ENCODE results near the gene SLC4A3. TPM values are rescaled to one million over a fixed set of nuclear protein-coding genes. Genes with fewer than 3 reads are reported as not detected.

The SLC4A3 gene
- total and polyA plus RNA-seq, 2 of the 8 experiments (the other 6 are each of a cell fraction or from before 2014, with no cell fraction given) = 4.8 to 7.4 TPM

- no peaks in the 10 kb centered on the region for H3K79me2 ChIP-seq (ENCODE audit: control insufficient read depth in 1 of 2, insufficient read depth in 2 of 2, low read length in 2 of 2)
- no peak overlapping the region for H4K8ac ChIP-seq (ENCODE audit: extremely low read depth, insufficient read depth, low read length)
- H2BK12ac ChIP-seq (ENCODE audit: low read depth, low read length) = no peak overlapping the region
- H3K4me1 ChIP-seq (replicated peaks in 1 of 4; ENCODE audit: control insufficient read depth in 3 of 4, insufficient read depth in 4 of 4, low read length in 3 of 4) = no peaks in the 10 kb centered on the region; a peak in 1 of 7 replicates
- H3K4me3 ChIP-seq (ENCODE audit: extremely low read depth in 1 of 4, insufficient read depth in 2 of 4, low read depth in 3 of 4, low read length in 4 of 4) = no peak overlapping the region
- no peak overlapping the region for H3K27ac ChIP-seq (ENCODE audit: low read depth, low read length)
- H3K4me2 ChIP-seq (ENCODE audit: insufficient read depth in 1 of 2, low read depth in 2 of 2, low read length in 2 of 2) = no peak overlapping the region
- H4K5ac ChIP-seq (ENCODE audit: insufficient read length, low read depth, low read length) = no peak overlapping the region
- no peak overlapping the region for H4K91ac ChIP-seq (replicated peaks; ENCODE audit: insufficient read length, low read length)
- no peak overlapping the region for H2AK5ac ChIP-seq (ENCODE audit: low read depth, low read length)
- H4K20me1 ChIP-seq (replicated peaks in 1 of 2; ENCODE audit: control insufficient read depth in 1 of 2, insufficient read depth in 2 of 2, low read length in 2 of 2) = peaks cover 0 to 2% of the 10 kb centered on the region in 2 experiments
- no peak overlapping the region for H2BK5ac ChIP-seq (ENCODE audit: low read depth, low read length)
- TF ChIP-seq KDM1A (IDR thresholded peaks at IDR 0.05; ENCODE audit: borderline replicate concordance, low read length) = no peak
- TF ChIP-seq EZH2 (IDR thresholded peaks at IDR 0.05; ENCODE audit: low read depth, low read length, severe bottlenecking) = no peak
- TF ChIP-seq SP2 (IDR thresholded peaks at IDR 0.05; ENCODE audit: low read length) = no peak
- no peak for TF ChIP-seq YY1 (IDR thresholded peaks at IDR 0.05; ENCODE audit: low read depth, low read length)
- no peak for TF ChIP-seq TAF1 (IDR thresholded peaks at IDR 0.05; ENCODE audit: low read depth, low read length)
- TF ChIP-seq POU5F1 (IDR thresholded peaks at IDR 0.05; ENCODE audit: low read depth, low read length) = no peak
- TF ChIP-seq HDAC2 (IDR thresholded peaks at IDR 0.05; ENCODE audit: borderline replicate concordance in 1 of 2, low read depth in 2 of 2, low read length in 2 of 2) = no peak
- TF ChIP-seq SP1 (IDR thresholded peaks at IDR 0.05; ENCODE audit: low read depth, low read length) = no peak
- no peaks in the 10 kb centered on the region for H3K27me3 ChIP-seq (replicated peaks in 1 of 4; ENCODE audit: control insufficient read depth in 3 of 4, extremely low read depth in 1 of 4, insufficient read depth in 3 of 4, low read length in 3 of 4)
- CTCF ChIA-PET (ENCODE audit: partially characterized antibody) = interaction anchor here (1.0 to 14.4 kb wide), 7 partner anchors 9 to 108 kb away, joined by 3 to 143 read pairs (median 4); partner anchors contain the start of genes CHPF and TMEM198
- DNase-seq (ENCODE audit: low read depth in 1 of 2, low spot score in 2 of 2) = no peak
- H3K36me3 ChIP-seq (ENCODE audit: control insufficient read depth in 2 of 4, insufficient read depth in 4 of 4, low read length in 3 of 4) = peaks cover 0 to 15% (median 0%) of the 10 kb centered on the region in 4 experiments; a peak in 4 of 8 replicates
- no peak overlapping the region for H2BK15ac ChIP-seq (ENCODE audit: low read length)
- no peaks in the 10 kb centered on the region for H3K79me1 ChIP-seq (ENCODE audit: low read depth, low read length)
- no peak overlapping the region for H3K56ac ChIP-seq (replicated peaks; ENCODE audit: insufficient read length, low read depth, low read length)
- H3K9me3 ChIP-seq (ENCODE audit: insufficient read depth in 2 of 2, low read depth in 1 of 2, low read length in 1 of 2) = no peaks in the 10 kb centered on the region
- H3K9ac ChIP-seq (replicated peaks in 1 of 4; ENCODE audit: extremely low read depth in 1 of 4, low read depth in 3 of 4, low read length in 3 of 4) = no peak overlapping the region
- no peak overlapping the region for H2BK120ac ChIP-seq (replicated peaks; ENCODE audit: low read depth, low read length)
- FAIRE-seq = no peak
- no peak overlapping the region for H3K4ac ChIP-seq (replicated peaks; ENCODE audit: insufficient read length, low read depth, low read length)
- H3K23ac ChIP-seq (ENCODE audit: insufficient read length) = no peak overlapping the region
- no peak overlapping the region for H3K14ac ChIP-seq (ENCODE audit: insufficient read length)
- no peak overlapping the region for H2AFZ ChIP-seq (ENCODE audit: low read length)
- no peak overlapping the region for H3K18ac ChIP-seq (ENCODE audit: extremely low read depth, low read length)
- H3K23me2 ChIP-seq (ENCODE audit: low read depth, low read length) = no peaks in the 10 kb centered on the region
- POLR2A ChIA-PET (ENCODE audit: partially characterized antibody) = interaction anchor here (0.7 to 1.3 kb wide), 4 partner anchors 8 to 26 kb away, joined by 3 read pairs; no protein-coding TSS in a partner anchor
- WGBS, 2 experiments (ENCODE audit: extremely low coverage in 1 of 2, insufficient coverage in 1 of 2, insufficient read length in 1 of 2, insufficient replicate concordance in 2 of 2, low coverage in 1 of 2, low lambda C conversion rate in 2 of 2, missing lambda C conversion rate in 1 of 2) = 93% methylated on average over 5 of the region's 5 CpGs; no CpG with 5 or more reads in 1 of the 2 experiments
- no peak overlapping the region for H2BK20ac ChIP-seq (ENCODE audit: low read length)
Observed at GRCh38 chr2:219603771-219604170, 23.7 kb upstream of the SLC4A3 start.
